SK-N-SH (cell line): ENCODE data around the gene CHPF. TPM values are rescaled to one million over a fixed set of nuclear protein-coding genes. Genes with fewer than 3 reads are reported as not detected.

Experiments used
- CTCF ChIA-PET: fragments of 300-600, 350-600 bp; formaldehyde crosslinking; extraction: SDS; loops from one replicate; lab custom pipeline; 2021; lab: Yijun Ruan, JAX
- POLR2A ChIA-PET: fragments of 350-600 bp; sonication (Branson Sonifier 250); formaldehyde crosslinking; extraction: SDS; loops from one replicate; lab custom pipeline; 2020; ENCODE audit warnings: antibody characterized with exemption, inconsistent platforms; lab: Yijun Ruan, JAX
- DNase-seq: peaks from one replicate; pipeline ENCODE4 v3.0.0; 2012
- H2AFZ ChIP-seq: fragments of 200-600 bp; sonication (generic); 2 replicates; pipeline ENCODE4 v1.8.1; 2016; ENCODE audit warnings: antibody characterized with exemption, mild to moderate bottlenecking, low read depth
- H3F3A ChIP-seq: fragments of 200-600 bp; sonication (generic); replicated peaks from 2 replicates; pipeline ENCODE3; 2016; ENCODE audit warnings: antibody characterized with exemption, mild to moderate bottlenecking; ENCODE audit not compliant: insufficient read depth
- H3K27ac ChIP-seq, 2 experiments: fragments of 200-500 bp in 1 of 2; fragments of 200-600 bp in 1 of 2; sonication (Bioruptor generic) in 1 of 2; sonication (generic), shearing (Covaris generic) in 1 of 2; 2 replicates each; pipeline versions ENCODE4 v1.5.1 to v1.6.1; 2014 to 2016; ENCODE audit warnings: low read depth in 2 of 2, inconsistent platforms in 1 of 2, low read length in 1 of 2, mild to moderate bottlenecking in 1 of 2, mixed read lengths in 1 of 2
- H3K27me3 ChIP-seq: fragments of 200-600 bp; sonication (generic), shearing (Covaris generic); 2 replicates; pipeline ENCODE4 v1.6.1; 2016; ENCODE audit warnings: mixed run types; ENCODE audit not compliant: insufficient read depth
- H3K36me3 ChIP-seq, 2 experiments: fragments of 200-500 bp in 1 of 2; fragments of 200-600 bp in 1 of 2; sonication (Bioruptor generic) in 1 of 2; sonication (generic) in 1 of 2; replicated peaks in 1 of 2; 2 replicates each; pipeline versions ENCODE3 to v1.5.1; 2014 to 2016; ENCODE audit warnings: low read length in 1 of 2, mild to moderate bottlenecking in 1 of 2; ENCODE audit not compliant: insufficient read depth in 2 of 2, control insufficient read depth in 1 of 2
- H3K4me1 ChIP-seq, 2 experiments: fragments of 200-500 bp in 1 of 2; fragments of 200-600 bp in 1 of 2; sonication (Bioruptor generic) in 1 of 2; sonication (generic), shearing (Covaris generic) in 1 of 2; 2 replicates each; pipeline versions ENCODE4 v1.5.1 to v1.6.1; 2014 to 2016; ENCODE audit warnings: low read depth in 1 of 2, low read length in 1 of 2, mixed run types in 1 of 2; ENCODE audit not compliant: insufficient read depth in 2 of 2, control insufficient read depth in 1 of 2
- H3K4me2 ChIP-seq: fragments of 200-600 bp; sonication (generic), shearing (Covaris generic); 2 replicates; pipeline ENCODE4 v1.6.1; 2017; ENCODE audit warnings: mixed run types
- H3K4me3 ChIP-seq, 2 experiments: fragments of 200-500 bp in 1 of 2; fragments of 200-600 bp in 1 of 2; sonication (Bioruptor generic) in 1 of 2; sonication (generic), shearing (Covaris generic) in 1 of 2; 2 replicates each; pipeline versions ENCODE4 v1.5.1 to v1.8.1; 2014 to 2016; ENCODE audit warnings: low read depth in 2 of 2, inconsistent platforms in 1 of 2, low read length in 1 of 2, mild to moderate bottlenecking in 1 of 2, mixed read lengths in 1 of 2, moderate library complexity in 1 of 2
- H3K79me2 ChIP-seq: fragments of 200-600 bp; sonication (generic); 2 replicates; pipeline ENCODE4 v1.8.1; 2017; ENCODE audit warnings: mild to moderate bottlenecking; ENCODE audit not compliant: insufficient read depth
- H3K9ac ChIP-seq: fragments of 200-600 bp; sonication (generic); 2 replicates; pipeline ENCODE4 v1.6.1; 2017; ENCODE audit warnings: mixed run types
- H3K9me2 ChIP-seq: fragments of 200-600 bp; sonication (generic); 2 replicates; pipeline ENCODE4 v1.6.1; 2017; ENCODE audit warnings: mixed run types
- H3K9me3 ChIP-seq: fragments of 200-600 bp; sonication (generic); 2 replicates; pipeline ENCODE4 v1.6.1; 2017; ENCODE audit warnings: mixed run types, mild to moderate bottlenecking, moderate library complexity
- H4K20me1 ChIP-seq: fragments of 200-600 bp; sonication (generic); 2 replicates; pipeline ENCODE4 v1.6.1; 2017; ENCODE audit warnings: mild to moderate bottlenecking, mixed run types; ENCODE audit not compliant: insufficient read depth
- CHD2 ChIP-seq: fragments of 150-350 bp; IDR thresholded peaks from 2 replicates; pipeline ENCODE4 v1.6.1; 2018; ENCODE audit warnings: low read length; ENCODE audit not compliant: partially characterized antibody
- EZH2phosphoT487 ChIP-seq: fragments of 200-600 bp; sonication (generic); IDR thresholded peaks from 2 replicates; pipeline ENCODE4 v1.6.1; 2017; ENCODE audit warnings: low read depth, mixed run types, mild to moderate bottlenecking, antibody characterized with exemption, moderate library complexity, borderline replicate concordance
- FOSL2 ChIP-seq: IDR thresholded peaks from 2 replicates; pipeline ENCODE4 v1.4.0; 2012; ENCODE audit warnings: low read depth, mild to moderate bottlenecking, moderate library complexity, borderline replicate concordance
- FOXJ3 ChIP-seq: sonication (generic); formaldehyde crosslinking; IDR thresholded peaks from 2 replicates; pipeline ENCODE4 v1.5.1; 2020; ENCODE audit warnings: mild to moderate bottlenecking, missing genetic modification reagents
- GABPA ChIP-seq: IDR thresholded peaks from 2 replicates; pipeline ENCODE4 v1.4.0; 2012; ENCODE audit warnings: low read depth, mild to moderate bottlenecking
- GATA2 ChIP-seq: sonication (generic); formaldehyde crosslinking; IDR thresholded peaks from 2 replicates; pipeline ENCODE4 v1.5.0; 2020; ENCODE audit warnings: mild to moderate bottlenecking, missing genetic modification reagents
- MXI1 ChIP-seq: IDR thresholded peaks from 2 replicates; pipeline ENCODE4 v1.6.1; 2012; ENCODE audit warnings: mild to moderate bottlenecking, low read depth, low read length, improper control_type of control experiment
- SIN3A ChIP-seq: IDR thresholded peaks from 2 replicates; pipeline ENCODE4 v1.6.1; 2012; ENCODE audit warnings: low read depth, mild to moderate bottlenecking, low read length, moderate library complexity, borderline replicate concordance
- SMC3 ChIP-seq: IDR thresholded peaks from 2 replicates; pipeline ENCODE4 v1.6.1; 2012; ENCODE audit warnings: low read depth, low read length, improper control_type of control experiment
- TAF1 ChIP-seq: IDR thresholded peaks from 2 replicates; pipeline ENCODE4 v1.6.1; 2012; ENCODE audit warnings: low read depth, mild to moderate bottlenecking, low read length, moderate library complexity, borderline replicate concordance
- WGBS: methylation state at CpG from one replicate; pipeline ENCODE4 v1.1.6; 2017; ENCODE audit warnings: low lambda C conversion rate; 5-methylcytosine and 5-hydroxymethylcytosine counted together
- polyA plus RNA-seq, 3 experiments: library from polyadenylated mRNA; depleted of rRNA; stranded (reverse); fragments of >200 nt; gene quantifications; 2 replicates each; pipeline ENCODE4 v1.2.3, GENCODE V29; 2012
- TF ChIP-seq, protein P1 (sequence below): fragments of 150-350 bp; IDR thresholded peaks from 2 replicates; pipeline ENCODE4 v1.6.1; 2016; ENCODE audit warnings: mild to moderate bottlenecking, low read depth, low read length
- TF ChIP-seq, protein P2 (sequence below): IDR thresholded peaks from 2 replicates; pipeline ENCODE4; 2012
- TF ChIP-seq, protein P3 (sequence below): IDR thresholded peaks from 2 replicates; pipeline ENCODE4 v1.4.0; 2012; ENCODE audit warnings: low read depth, borderline replicate concordance
- TF ChIP-seq, protein P4 (sequence below): fragments of 150-350 bp; IDR thresholded peaks from 2 replicates; pipeline ENCODE4 v1.6.1; 2017; ENCODE audit warnings: antibody characterized with exemption, low read length, low read depth, borderline replicate concordance

Gene CHPF
- polyA plus RNA-seq, 1 of the 3 experiments (the other 2 are of a cell fraction): 141 TPM

DNA sequence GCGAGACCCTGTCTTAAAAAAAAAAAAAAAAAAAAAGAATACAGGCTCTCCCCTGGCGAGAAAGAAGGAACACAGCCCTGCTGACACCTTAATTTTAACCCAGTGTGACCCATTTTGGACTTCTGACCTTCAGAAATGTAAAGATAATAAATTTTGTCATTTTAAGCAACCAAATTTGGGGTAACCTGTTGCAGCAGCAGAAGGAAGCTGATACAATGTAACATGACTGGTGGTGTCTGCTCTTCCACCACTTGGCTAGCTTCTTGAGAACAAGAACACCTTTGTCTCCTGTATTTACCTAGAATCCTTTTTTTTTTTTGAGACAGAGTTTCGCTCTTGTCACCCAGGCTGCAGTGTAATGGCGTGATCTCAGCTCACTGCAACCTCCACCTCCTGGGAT is 47.5 kb upstream of the CHPF start:
- ChIA-PET CTCF (interaction anchor here (0.6 to 3.2 kb wide), 3 partner anchors 31 to 52 kb away, joined by 3 to 15 read pairs (median 7); no protein-coding TSS in a partner anchor), POLR2A (no interaction called here)
- Histone ChIP-seq H3K4me3 (no peak overlapping the region), H2AFZ (no peak overlapping the region), H3K4me1 (no peaks in the 10 kb centered on the region), H3K9me3 (no peaks in the 10 kb centered on the region), H3K9ac (no peak overlapping the region), H3F3A (no peaks in the 10 kb centered on the region), H4K20me1 (no peaks in the 10 kb centered on the region), H3K36me3 (no peaks in the 10 kb centered on the region), H3K4me2 (no peak overlapping the region), H3K79me2 (no peaks in the 10 kb centered on the region), H3K27ac (no peak overlapping the region), H3K27me3 (no peaks in the 10 kb centered on the region; the same call in 1 of the 2 replicates), H3K9me2 (no peaks in the 10 kb centered on the region)
- TF ChIP-seq FOSL2: no peak
- no peak for TF ChIP-seq CHD2
- TF ChIP-seq SIN3A: no peak
- TF ChIP-seq FOXJ3 (CRISPR knock-in tag): no peak
- no peak for TF ChIP-seq EZH2phosphoT487
- TF ChIP-seq, protein P1, sequence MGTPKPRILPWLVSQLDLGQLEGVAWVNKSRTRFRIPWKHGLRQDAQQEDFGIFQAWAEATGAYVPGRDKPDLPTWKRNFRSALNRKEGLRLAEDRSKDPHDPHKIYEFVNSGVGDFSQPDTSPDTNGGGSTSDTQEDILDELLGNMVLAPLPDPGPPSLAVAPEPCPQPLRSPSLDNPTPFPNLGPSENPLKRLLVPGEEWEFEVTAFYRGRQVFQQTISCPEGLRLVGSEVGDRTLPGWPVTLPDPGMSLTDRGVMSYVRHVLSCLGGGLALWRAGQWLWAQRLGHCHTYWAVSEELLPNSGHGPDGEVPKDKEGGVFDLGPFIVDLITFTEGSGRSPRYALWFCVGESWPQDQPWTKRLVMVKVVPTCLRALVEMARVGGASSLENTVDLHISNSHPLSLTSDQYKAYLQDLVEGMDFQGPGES: no peak
- TF ChIP-seq, protein P2, sequence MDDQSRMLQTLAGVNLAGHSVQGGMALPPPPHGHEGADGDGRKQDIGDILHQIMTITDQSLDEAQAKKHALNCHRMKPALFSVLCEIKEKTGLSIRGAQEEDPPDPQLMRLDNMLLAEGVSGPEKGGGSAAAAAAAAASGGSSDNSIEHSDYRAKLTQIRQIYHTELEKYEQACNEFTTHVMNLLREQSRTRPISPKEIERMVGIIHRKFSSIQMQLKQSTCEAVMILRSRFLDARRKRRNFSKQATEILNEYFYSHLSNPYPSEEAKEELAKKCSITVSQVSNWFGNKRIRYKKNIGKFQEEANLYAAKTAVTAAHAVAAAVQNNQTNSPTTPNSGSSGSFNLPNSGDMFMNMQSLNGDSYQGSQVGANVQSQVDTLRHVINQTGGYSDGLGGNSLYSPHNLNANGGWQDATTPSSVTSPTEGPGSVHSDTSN: no peak
- TF ChIP-seq MXI1: no peak
- no peak for TF ChIP-seq TAF1
- no peak for TF ChIP-seq GATA2
- TF ChIP-seq, protein P3, sequence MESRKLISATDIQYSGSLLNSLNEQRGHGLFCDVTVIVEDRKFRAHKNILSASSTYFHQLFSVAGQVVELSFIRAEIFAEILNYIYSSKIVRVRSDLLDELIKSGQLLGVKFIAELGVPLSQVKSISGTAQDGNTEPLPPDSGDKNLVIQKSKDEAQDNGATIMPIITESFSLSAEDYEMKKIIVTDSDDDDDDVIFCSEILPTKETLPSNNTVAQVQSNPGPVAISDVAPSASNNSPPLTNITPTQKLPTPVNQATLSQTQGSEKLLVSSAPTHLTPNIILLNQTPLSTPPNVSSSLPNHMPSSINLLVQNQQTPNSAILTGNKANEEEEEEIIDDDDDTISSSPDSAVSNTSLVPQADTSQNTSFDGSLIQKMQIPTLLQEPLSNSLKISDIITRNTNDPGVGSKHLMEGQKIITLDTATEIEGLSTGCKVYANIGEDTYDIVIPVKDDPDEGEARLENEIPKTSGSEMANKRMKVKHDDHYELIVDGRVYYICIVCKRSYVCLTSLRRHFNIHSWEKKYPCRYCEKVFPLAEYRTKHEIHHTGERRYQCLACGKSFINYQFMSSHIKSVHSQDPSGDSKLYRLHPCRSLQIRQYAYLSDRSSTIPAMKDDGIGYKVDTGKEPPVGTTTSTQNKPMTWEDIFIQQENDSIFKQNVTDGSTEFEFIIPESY: no peak
- TF ChIP-seq SMC3: no peak
- TF ChIP-seq, protein P4, sequence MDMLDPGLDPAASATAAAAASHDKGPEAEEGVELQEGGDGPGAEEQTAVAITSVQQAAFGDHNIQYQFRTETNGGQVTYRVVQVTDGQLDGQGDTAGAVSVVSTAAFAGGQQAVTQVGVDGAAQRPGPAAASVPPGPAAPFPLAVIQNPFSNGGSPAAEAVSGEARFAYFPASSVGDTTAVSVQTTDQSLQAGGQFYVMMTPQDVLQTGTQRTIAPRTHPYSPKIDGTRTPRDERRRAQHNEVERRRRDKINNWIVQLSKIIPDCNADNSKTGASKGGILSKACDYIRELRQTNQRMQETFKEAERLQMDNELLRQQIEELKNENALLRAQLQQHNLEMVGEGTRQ: no peak
- no peak for TF ChIP-seq GABPA
- WGBS: 38% methylated on average over 4 of the region's 4 CpGs
- no peak for DNase-seq
